K562 (cell line): Measurements from ENCODE around the gene TAMALIN. TPM values are rescaled to one million over a fixed set of nuclear protein-coding genes. Genes with fewer than 3 reads are reported as not detected.

ENCODE experiments used
- ATAC-seq: fragments of 200-7000 bp; cut with Tn5 transposase; 3 replicates; pipeline ENCODE4 v1.9.1; 2020; ENCODE audit warnings: moderate library complexity
- BruUV-seq: library from RNA; stranded (reverse); fragments of 400-500 nt; replicated peaks from 2 replicates; lab custom pipeline; 2021; lab: Mats Ljungman, UMichigan
- CTCF ChIA-PET: fragments of 300-600 bp; formaldehyde crosslinking; extraction: SDS; loops from one replicate; lab custom pipeline; 2021; ENCODE audit warnings: low intra/inter-chr PET ratio; lab: Yijun Ruan, JAX
- POLR2A ChIA-PET: fragments of 300-600, 350-650 bp; sonication (Branson Sonifier 250); formaldehyde crosslinking; extraction: SDS; loops from one replicate; lab custom pipeline; 2021; ENCODE audit warnings: antibody characterized with exemption, inconsistent platforms; lab: Yijun Ruan, JAX
- DNase-seq, 4 experiments: peaks; one replicate each; pipeline versions ENCODE4 v3.0.0 to v3.0.0-alpha.2; 2011 to 2018; ENCODE audit warnings: low spot score in 3 of 4, mixed read lengths in 3 of 4; ENCODE audit errors: extremely low read depth in 1 of 4
- FAIRE-seq: peaks from 2 replicates; lab custom pipeline; 2011; peaks lifted over from hg19 to GRCh38; lab: Jason Lieb, UNC
- H2AFZ ChIP-seq: 2 replicates; pipeline ENCODE4 v1.6.0; 2011; ENCODE audit warnings: low read depth, low read length, control low read depth, inconsistent platforms
- H3K27ac ChIP-seq: fragments of 200-600 bp; 3 replicates; pipeline ENCODE4 v1.8.0; 2011; ENCODE audit warnings: low read depth, mild to moderate bottlenecking, control low read depth, inconsistent platforms, low read length, moderate library complexity, mixed read lengths; ENCODE audit errors: extremely low read depth
- H3K27me3 ChIP-seq, 2 experiments: fragments of 300-600 bp in 1 of 2; 2 replicates in 1 of 2; 3 replicates in 1 of 2; pipeline versions ENCODE4 v1.6.0 to v1.8.0; 2011; ENCODE audit warnings: inconsistent platforms in 2 of 2, low read length in 2 of 2, mild to moderate bottlenecking in 1 of 2, mixed read lengths in 1 of 2, moderate library complexity in 1 of 2; ENCODE audit not compliant: control insufficient read depth in 2 of 2, insufficient read depth in 2 of 2
- H3K36me3 ChIP-seq: fragments of 300-600 bp; 3 replicates; pipeline ENCODE4 v1.8.0; 2011; ENCODE audit warnings: mild to moderate bottlenecking, low read length, inconsistent platforms; ENCODE audit not compliant: control insufficient read depth, insufficient read depth
- H3K4me1 ChIP-seq, 2 experiments: fragments of 200-600 bp in 1 of 2; replicated peaks in 1 of 2; 2 replicates in 1 of 2; 3 replicates in 1 of 2; pipeline versions ENCODE4 v1.5.1 to v1.8.0; 2011; ENCODE audit warnings: inconsistent platforms in 2 of 2, low read length in 2 of 2, mild to moderate bottlenecking in 1 of 2, mixed read lengths in 1 of 2, moderate library complexity in 1 of 2; ENCODE audit not compliant: control insufficient read depth in 2 of 2, insufficient read depth in 2 of 2
- H3K4me2 ChIP-seq: 2 replicates; pipeline ENCODE4 v1.6.1; 2011; ENCODE audit warnings: low read length, control low read depth, inconsistent platforms, mixed read lengths; ENCODE audit not compliant: insufficient read depth
- H3K4me3 ChIP-seq: fragments of 200-600 bp; sonication (generic), shearing (Covaris generic); 2 replicates; pipeline ENCODE4 v1.5.1; 2016; ENCODE audit warnings: control low read depth, inconsistent platforms
- H3K79me2 ChIP-seq: fragments of 200-600 bp; 3 replicates; pipeline ENCODE4 v1.8.0; 2011; ENCODE audit warnings: low read length, inconsistent platforms; ENCODE audit not compliant: control insufficient read depth, insufficient read depth
- H3K9ac ChIP-seq, 2 experiments: 2 replicates each; pipeline versions ENCODE4 v1.6.0 to v1.6.1; 2011; ENCODE audit warnings: low read depth in 2 of 2, low read length in 2 of 2, control low read depth in 1 of 2, inconsistent platforms in 1 of 2, mild to moderate bottlenecking in 1 of 2, mixed read lengths in 1 of 2; ENCODE audit not compliant: insufficient read depth in 1 of 2
- H3K9me1 ChIP-seq: one replicate; pipeline ENCODE4 v1.6.0; 2011; ENCODE audit warnings: inconsistent platforms, mild to moderate bottlenecking, low read length, moderate library complexity; ENCODE audit not compliant: control insufficient read depth, insufficient read depth
- H3K9me3 ChIP-seq: replicated peaks from 2 replicates; pipeline ENCODE4 v1.5.1; 2011; ENCODE audit warnings: low read depth, low read length, inconsistent platforms; ENCODE audit not compliant: control insufficient read depth, insufficient read depth
- H4K20me1 ChIP-seq: replicated peaks from 2 replicates; pipeline ENCODE4 v1.6.1; 2011; ENCODE audit warnings: low read length, inconsistent platforms, mixed read lengths; ENCODE audit not compliant: control insufficient read depth, insufficient read depth
- FOSL1 ChIP-seq: fragments of 200-800 bp; sonication (Bioruptor generic); conservative IDR thresholded peaks from 2 replicates; pipeline ENCODE4 v1.6.1; 2016; ENCODE audit warnings: missing genetic modification characterization, missing compliant biosample characterization
- HMG20B ChIP-seq: fragments of 250-450 bp; sonication (Bioruptor Pico); IDR thresholded peaks from 2 replicates; pipeline ENCODE4 v1.5.0; 2021; ENCODE audit warnings: mild to moderate bottlenecking
- ILF3 ChIP-seq: fragments of 450-650 bp; IDR thresholded peaks from 2 replicates; pipeline ENCODE4 v1.6.1; 2018; ENCODE audit warnings: antibody characterized with exemption, mild to moderate bottlenecking, moderate library complexity, borderline replicate concordance
- KDM1A ChIP-seq, 2 experiments: fragments of 450-650 bp; IDR thresholded peaks; 2 replicates each; pipeline ENCODE4 v1.6.1; 2016; ENCODE audit warnings: mild to moderate bottlenecking in 2 of 2
- KLF16 ChIP-seq: IDR thresholded peaks from 2 replicates; pipeline ENCODE4 v1.6.1; 2016; ENCODE audit warnings: antibody characterized with exemption
- NFIC ChIP-seq: fragments of 450-650 bp; IDR thresholded peaks from 2 replicates; pipeline ENCODE4 v1.6.1; 2017; ENCODE audit warnings: mild to moderate bottlenecking, inconsistent platforms
- NR3C1 ChIP-seq: sonication (generic); formaldehyde crosslinking; IDR thresholded peaks from 2 replicates; pipeline ENCODE4 v1.8.1; 2022; ENCODE audit warnings: missing genetic modification reagents
- POLR2H ChIP-seq: IDR thresholded peaks from 2 replicates; pipeline ENCODE4 v1.6.1; 2016; ENCODE audit warnings: missing genetic modification characterization, low read depth, mild to moderate bottlenecking, control low read depth, missing compliant biosample characterization, moderate library complexity
- SAFB ChIP-seq: fragments of 200-400 bp; formaldehyde crosslinking; IDR thresholded peaks from 2 replicates; pipeline ENCODE4 v1.6.1; 2017; ENCODE audit warnings: low read depth, low read length, borderline replicate concordance
- SNIP1 ChIP-seq: fragments of 450-650 bp; IDR thresholded peaks from 2 replicates; pipeline ENCODE4 v1.7.1; 2017; ENCODE audit warnings: low read depth, mild to moderate bottlenecking
- SP1 ChIP-seq: sonication (generic); formaldehyde crosslinking; IDR thresholded peaks from 2 replicates; pipeline ENCODE4 v1.8.1; 2022; ENCODE audit warnings: mild to moderate bottlenecking, missing genetic modification reagents
- THAP7 ChIP-seq: fragments of 250-450 bp; sonication (Bioruptor Pico); IDR thresholded peaks from 2 replicates; pipeline ENCODE4 v1.5.0; 2021
- YY1 ChIP-seq, 3 experiments: IDR thresholded peaks; 2 replicates each; pipeline ENCODE4 v1.6.1; 2011; ENCODE audit warnings: low read length in 2 of 3, mild to moderate bottlenecking in 2 of 3, moderate library complexity in 2 of 3, borderline replicate concordance in 1 of 3, control low read depth in 1 of 3, low read depth in 1 of 3; ENCODE audit not compliant: insufficient read depth in 3 of 3, insufficient replicate concordance in 2 of 3, control insufficient read depth in 1 of 3, insufficient read length in 1 of 3; ENCODE audit errors: extremely low read depth in 1 of 3
- WGBS: fragments of 100-300 bp; shearing (Covaris generic); methylation state at CpG from one replicate; pipeline ENCODE4 v1.1.6; 2016; ENCODE audit warnings: low coverage, mixed read lengths; ENCODE audit not compliant: insufficient coverage; ENCODE audit errors: missing lambda C conversion rate; 5-methylcytosine and 5-hydroxymethylcytosine counted together
- in situ Hi-C: fragments of 300-500 bp; cut with MboI; formaldehyde crosslinking; loops from 4 replicates; pipeline ENCODE4 v1.15.0; 2018; ENCODE audit warnings: inconsistent platforms, mixed read lengths
- intact Hi-C: fragments of 100-400 bp; cut with micrococcal nuclease; formaldehyde crosslinking; loops from 2 replicates; pipeline ENCODE4 v1.14.2; 2022
- polyA plus RNA-seq, 8 experiments: library from polyadenylated mRNA; depleted of rRNA in 4 of 8; stranded (reverse) in 5 of 8; unstranded in 3 of 8; fragments of >200 nt; fragmentation: Nextera tagmentation in 2 of 8; fragmentation: Illumina TruSeq in 1 of 8; extraction: Ambion mirVana in 2 of 8; extraction: Trizol in 1 of 8; gene quantifications; 2 replicates each; pipeline versions ENCODE4 v1.2.1 to v1.2.3, GENCODE V29; 2011 to 2014; ENCODE audit warnings: inconsistent platforms in 1 of 8, missing spikeins in 1 of 8
- total RNA-seq, 7 experiments: library from RNA; depleted of rRNA in 6 of 7; stranded (reverse); fragments of >200 nt in 6 of 7; fragmentation: Illumina TruSeq in 2 of 7; extraction: Trizol in 2 of 7; gene quantifications; 2 replicates each; pipeline versions ENCODE4 v1.2.1 to v1.2.3, GENCODE V29; 2011 to 2021; ENCODE audit warnings: low replicate concordance in 1 of 7
- TF ChIP-seq, protein P1 (sequence below): sonication (generic); IDR thresholded peaks from 2 replicates; pipeline ENCODE4 v1.6.1; 2016

TAMALIN gene
- total and polyA plus RNA-seq, 9 of the 15 experiments (the other 6 are each of a cell fraction or from before 2014, with no cell fraction given): 0.74 to 2.2 (median 1.5) TPM; not detected in 2

DNA sequence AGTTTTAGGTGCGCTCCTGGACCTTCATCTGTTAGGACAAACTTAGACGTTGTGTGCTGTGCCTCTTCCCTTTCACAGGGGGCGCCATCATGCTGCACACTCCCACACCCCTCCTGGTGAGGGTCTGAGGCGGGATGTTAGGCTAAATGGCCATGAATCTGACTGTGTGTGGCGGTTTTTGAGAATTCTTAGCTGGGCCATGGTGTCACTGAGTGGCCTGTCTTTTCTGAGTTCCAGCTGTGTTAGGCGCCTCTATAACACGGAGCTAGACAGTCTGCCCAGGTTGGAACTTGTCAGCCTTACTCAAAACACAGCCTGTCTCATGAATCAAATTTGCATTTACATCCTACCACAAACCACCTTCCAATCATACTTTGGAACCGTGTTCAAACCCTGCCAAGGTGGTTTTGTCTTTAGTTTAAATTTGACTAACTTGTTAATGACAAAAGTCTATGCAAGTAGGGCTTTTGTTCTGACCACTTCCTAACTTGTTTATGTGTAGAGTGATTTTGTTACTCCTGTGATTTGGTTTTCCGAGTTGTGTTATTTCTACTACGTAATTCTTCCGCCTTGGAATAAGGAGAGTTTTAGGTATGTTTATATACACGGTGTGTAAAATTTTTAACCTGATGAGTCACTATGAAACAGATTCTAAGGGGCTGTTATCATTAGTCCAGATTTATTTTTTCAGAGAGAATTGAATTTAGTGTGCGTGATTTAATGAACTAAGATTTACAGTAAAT, 35.7 kb upstream of the TAMALIN start:
- FAIRE-seq (peak; percentile 72), DNase-seq (peak; percentile 59 to 68 (median 64)), ATAC-seq (peak; percentile 80)
- no peak overlapping the region for H3K4me3 ChIP-seq
- H3K9ac ChIP-seq: no peak overlapping the region
- no TSS peak for BruUV-seq
- in situ Hi-C loops (no loop called here), intact Hi-C loops (no loop called here)
- peaks cover 28% of the 10 kb centered on the region for H4K20me1 ChIP-seq
- H3K27ac ChIP-seq: no peak overlapping the region
- no peak overlapping the region for H3K4me2 ChIP-seq
- H3K9me3 ChIP-seq: no peaks in the 10 kb centered on the region
- H3K27me3 ChIP-seq: no peaks in the 10 kb centered on the region
- ChIA-PET CTCF (interaction anchor here (1.2 kb wide), 1 partner anchor 44 kb away, joined by 3 read pairs; no protein-coding TSS in a partner anchor), POLR2A (interaction anchor here (0.6 to 1.7 kb wide), 4 partner anchors 10 to 109 kb away, joined by 3 to 8 read pairs (median 4); no protein-coding TSS in a partner anchor)
- peaks cover 24% of the 10 kb centered on the region; the same call in 2 of the 3 replicates for H3K79me2 ChIP-seq
- WGBS: 37% methylated on average over 13 of the region's 13 CpGs
- H2AFZ ChIP-seq: no peak overlapping the region
- peaks cover 10 to 42% of the 10 kb centered on the region in 2 experiments; a peak in 4 of 5 replicates for H3K4me1 ChIP-seq
- peaks cover 5% of the 10 kb centered on the region for H3K9me1 ChIP-seq
- peaks cover 11% of the 10 kb centered on the region; the same call in 2 of the 3 replicates for H3K36me3 ChIP-seq
- TF ChIP-seq NFIC (no peak), SNIP1 (no peak), HMG20B (CRISPR knock-in tag) (no peak), FOSL1 (tag) (0 out of 2 replicates have a peak, but pooled peaks have one; percentile 12), YY1 (IDR thresholded peaks at IDR 0.05; ENCODE audit: borderline replicate concordance in 1 of 3, control insufficient read depth in 1 of 3, extremely low read depth in 1 of 3, insufficient read depth in 3 of 3, insufficient read length in 1 of 3, insufficient replicate concordance in 2 of 3, low read depth in 1 of 3, low read length in 2 of 3) (peak in 1 of 3 experiments; percentile 31), NR3C1 (CRISPR knock-in tag) (no peak), THAP7 (no peak), KLF16 (0 out of 2 replicates have a peak, but pooled peaks have one; percentile 30), KDM1A (IDR thresholded peaks at IDR 0.05) (peak; percentile 84 to 90), ILF3 (no peak), SP1 (CRISPR knock-in tag) (no peak), POLR2H (tag) (no peak), SAFB (no peak)
- TF ChIP-seq, protein P1, sequence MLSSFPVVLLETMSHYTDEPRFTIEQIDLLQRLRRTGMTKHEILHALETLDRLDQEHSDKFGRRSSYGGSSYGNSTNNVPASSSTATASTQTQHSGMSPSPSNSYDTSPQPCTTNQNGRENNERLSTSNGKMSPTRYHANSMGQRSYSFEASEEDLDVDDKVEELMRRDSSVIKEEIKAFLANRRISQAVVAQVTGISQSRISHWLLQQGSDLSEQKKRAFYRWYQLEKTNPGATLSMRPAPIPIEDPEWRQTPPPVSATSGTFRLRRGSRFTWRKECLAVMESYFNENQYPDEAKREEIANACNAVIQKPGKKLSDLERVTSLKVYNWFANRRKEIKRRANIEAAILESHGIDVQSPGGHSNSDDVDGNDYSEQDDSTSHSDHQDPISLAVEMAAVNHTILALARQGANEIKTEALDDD: peak; percentile 53; the same call in 1 of the 2 replicates
